ENCODE measurements around the gene FAAH2. TPM values are rescaled to one million over a fixed set of nuclear protein-coding genes. Genes with fewer than 3 reads are reported as not detected.
"Not testable (repeated sequence)": the region's sequence is repeated elsewhere in the genome, so short reads cannot be mapped to it uniquely, and the experiment has no call there.

The FAAH2 gene
- total RNA-seq, 1 donor from 2014 or later: 0.14 TPM

DNA sequence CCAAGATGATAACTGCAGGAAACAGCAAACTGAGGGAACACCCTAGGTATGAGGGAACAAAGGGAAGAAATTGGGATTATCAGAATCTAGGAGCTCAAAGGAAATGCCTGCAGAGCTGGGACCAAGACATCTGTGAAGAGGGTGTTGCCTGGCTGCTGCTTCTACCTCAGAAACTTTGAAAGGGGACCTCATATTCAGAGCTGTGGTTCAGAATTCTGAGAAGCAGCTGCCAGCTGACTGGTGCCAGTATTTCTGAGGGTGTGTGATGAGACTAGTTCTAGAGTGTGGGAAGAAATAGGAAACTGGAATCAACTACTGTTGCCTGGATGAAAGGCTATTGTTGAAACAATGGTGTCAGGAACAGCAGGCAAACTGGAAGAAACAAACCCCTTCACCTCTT lies 8.5 kb downstream of the FAAH2 start:
- intact Hi-C loops (cut with micrococcal nuclease): no loop called here
- TF ChIP-seq, protein P1, sequence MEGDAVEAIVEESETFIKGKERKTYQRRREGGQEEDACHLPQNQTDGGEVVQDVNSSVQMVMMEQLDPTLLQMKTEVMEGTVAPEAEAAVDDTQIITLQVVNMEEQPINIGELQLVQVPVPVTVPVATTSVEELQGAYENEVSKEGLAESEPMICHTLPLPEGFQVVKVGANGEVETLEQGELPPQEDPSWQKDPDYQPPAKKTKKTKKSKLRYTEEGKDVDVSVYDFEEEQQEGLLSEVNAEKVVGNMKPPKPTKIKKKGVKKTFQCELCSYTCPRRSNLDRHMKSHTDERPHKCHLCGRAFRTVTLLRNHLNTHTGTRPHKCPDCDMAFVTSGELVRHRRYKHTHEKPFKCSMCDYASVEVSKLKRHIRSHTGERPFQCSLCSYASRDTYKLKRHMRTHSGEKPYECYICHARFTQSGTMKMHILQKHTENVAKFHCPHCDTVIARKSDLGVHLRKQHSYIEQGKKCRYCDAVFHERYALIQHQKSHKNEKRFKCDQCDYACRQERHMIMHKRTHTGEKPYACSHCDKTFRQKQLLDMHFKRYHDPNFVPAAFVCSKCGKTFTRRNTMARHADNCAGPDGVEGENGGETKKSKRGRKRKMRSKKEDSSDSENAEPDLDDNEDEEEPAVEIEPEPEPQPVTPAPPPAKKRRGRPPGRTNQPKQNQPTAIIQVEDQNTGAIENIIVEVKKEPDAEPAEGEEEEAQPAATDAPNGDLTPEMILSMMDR (IDR thresholded peaks at IDR 0.05; ENCODE audit: borderline replicate concordance): no peak
- Histone ChIP-seq H3K36me3 (no peaks in the 10 kb centered on the region), H3K27ac (replicated peaks) (no peak overlapping the region), H3K4me1 (no peaks in the 10 kb centered on the region), H3K9me3 (replicated peaks) (no peaks in the 10 kb centered on the region), H3K27me3 (ENCODE audit: low read depth) (no peaks in the 10 kb centered on the region), H3K4me3 (no peak overlapping the region)
- DNase-seq: no peak

DNA sequence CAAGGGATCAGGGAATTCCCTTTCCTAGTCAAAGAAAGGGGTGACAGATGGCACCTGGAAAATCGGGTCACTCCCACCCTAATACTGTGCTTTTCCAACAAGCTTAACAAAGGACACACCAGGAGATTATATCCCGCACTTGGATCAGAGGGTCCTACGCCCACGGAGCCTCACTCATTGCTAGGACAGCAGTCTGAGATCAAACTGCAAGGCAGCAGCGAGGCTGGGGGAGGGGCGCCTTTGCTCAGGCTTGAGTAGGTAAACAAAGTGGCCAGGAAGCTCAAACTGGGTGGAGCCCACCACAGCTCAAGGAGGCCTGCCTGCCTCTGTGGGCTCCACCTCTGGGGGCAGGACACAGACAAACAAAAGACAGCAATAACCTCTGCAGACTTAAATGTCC lies 9.2 kb downstream of the FAAH2 start:
- H3K9me3 ChIP-seq (replicated peaks); intact Hi-C loops (cut with micrococcal nuclease); H3K36me3 ChIP-seq; H3K4me1 ChIP-seq; H3K4me3 ChIP-seq; DNase-seq; H3K27ac ChIP-seq (replicated peaks); H3K27me3 ChIP-seq (ENCODE audit: low read depth): not testable (repeated sequence)

DNA sequence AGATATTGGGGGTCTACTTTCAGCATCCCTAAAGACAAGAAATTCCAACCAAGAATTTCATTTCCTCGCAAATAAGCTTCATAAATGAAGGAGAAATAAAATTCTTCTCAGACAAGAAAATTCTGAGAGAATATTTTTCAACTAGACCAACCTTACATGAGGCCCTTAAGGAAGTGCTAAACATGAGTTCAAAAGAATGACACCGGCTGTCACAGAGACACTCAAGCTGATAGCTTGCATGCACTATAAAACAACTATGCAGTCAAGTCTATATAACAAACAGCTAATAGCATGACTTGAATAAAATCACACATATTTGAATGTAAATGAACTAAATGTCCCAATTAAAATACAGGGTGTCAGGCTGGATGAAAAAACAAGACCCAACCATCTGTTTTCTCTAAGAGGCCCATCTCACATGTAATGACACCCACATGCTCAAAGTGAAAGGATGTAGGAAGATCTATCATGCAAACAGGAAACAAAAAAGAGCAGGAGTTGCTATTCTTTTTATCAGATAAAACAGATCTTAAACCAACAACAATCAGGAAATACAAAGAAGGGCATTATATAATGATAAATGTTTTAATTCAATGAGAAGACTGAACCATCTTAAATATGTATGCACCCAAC lies 27.2 kb downstream of the FAAH2 start:
- no peaks in the 10 kb centered on the region for H3K27me3 ChIP-seq (ENCODE audit: low read depth)
- H3K4me3 ChIP-seq: no peak overlapping the region
- no peaks in the 10 kb centered on the region for H3K4me1 ChIP-seq
- H3K27ac ChIP-seq (replicated peaks): no peak overlapping the region
- intact Hi-C loops (cut with micrococcal nuclease): no loop called here
- H3K9me3 ChIP-seq (replicated peaks): peaks cover 14% of the 10 kb centered on the region
- no peak for DNase-seq
- TF ChIP-seq, protein P1 (IDR thresholded peaks at IDR 0.05; ENCODE audit: borderline replicate concordance): no peak
- no peaks in the 10 kb centered on the region for H3K36me3 ChIP-seq

DNA sequence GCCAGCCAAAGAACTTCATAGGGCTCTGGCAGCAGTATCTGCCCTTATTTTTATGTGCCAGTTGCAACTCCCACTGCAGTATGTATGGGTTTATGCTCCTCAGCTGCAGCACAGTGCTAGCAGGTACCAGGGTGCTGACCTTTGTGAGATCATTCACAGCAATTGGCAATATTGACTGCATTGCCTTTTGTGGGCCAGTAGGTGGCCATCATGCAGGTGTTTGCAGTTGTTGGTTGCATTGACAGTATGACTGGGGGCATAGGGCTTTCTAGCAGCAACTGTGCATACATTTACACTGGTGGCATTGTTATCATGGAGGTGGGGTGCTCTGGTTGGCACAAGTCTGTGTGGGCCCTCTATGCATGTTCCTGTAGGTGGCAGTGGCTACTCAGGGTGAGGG lies 42.5 kb downstream of the FAAH2 start:
- H3K36me3 ChIP-seq: no peaks in the 10 kb centered on the region
- TF ChIP-seq, protein P1 (IDR thresholded peaks at IDR 0.05; ENCODE audit: borderline replicate concordance): no peak
- no peaks in the 10 kb centered on the region for H3K4me1 ChIP-seq
- no peaks in the 10 kb centered on the region for H3K27me3 ChIP-seq (ENCODE audit: low read depth)
- no peak overlapping the region for H3K27ac ChIP-seq (replicated peaks)
- H3K4me3 ChIP-seq: no peak overlapping the region
- DNase-seq: no peak
- no peaks in the 10 kb centered on the region for H3K9me3 ChIP-seq (replicated peaks)
- intact Hi-C loops (cut with micrococcal nuclease): no loop called here

DNA sequence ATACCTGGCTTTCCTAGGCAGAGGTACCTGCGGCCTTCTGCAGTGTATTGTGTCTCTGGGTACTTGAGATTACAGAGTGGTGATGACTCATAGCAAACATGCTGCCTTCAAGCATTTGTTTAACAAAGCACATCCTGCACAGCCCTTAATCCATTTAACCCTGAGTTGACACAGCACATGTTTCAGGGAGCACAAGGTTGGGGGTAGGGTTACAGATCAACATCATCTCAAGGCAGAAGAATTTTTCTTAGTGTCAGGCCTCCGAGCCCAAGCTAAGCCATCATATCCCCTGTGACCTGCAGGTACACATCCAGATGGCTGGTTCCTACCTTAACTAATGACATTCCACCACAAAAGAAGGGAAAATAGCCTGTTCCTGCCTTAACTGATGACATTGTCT lies 49.3 kb downstream of the FAAH2 start:
- DNase-seq; H3K36me3 ChIP-seq; H3K4me1 ChIP-seq; intact Hi-C loops (cut with micrococcal nuclease); H3K27ac ChIP-seq (replicated peaks); H3K27me3 ChIP-seq (ENCODE audit: low read depth); H3K9me3 ChIP-seq (replicated peaks); H3K4me3 ChIP-seq: not testable (repeated sequence)

DNA sequence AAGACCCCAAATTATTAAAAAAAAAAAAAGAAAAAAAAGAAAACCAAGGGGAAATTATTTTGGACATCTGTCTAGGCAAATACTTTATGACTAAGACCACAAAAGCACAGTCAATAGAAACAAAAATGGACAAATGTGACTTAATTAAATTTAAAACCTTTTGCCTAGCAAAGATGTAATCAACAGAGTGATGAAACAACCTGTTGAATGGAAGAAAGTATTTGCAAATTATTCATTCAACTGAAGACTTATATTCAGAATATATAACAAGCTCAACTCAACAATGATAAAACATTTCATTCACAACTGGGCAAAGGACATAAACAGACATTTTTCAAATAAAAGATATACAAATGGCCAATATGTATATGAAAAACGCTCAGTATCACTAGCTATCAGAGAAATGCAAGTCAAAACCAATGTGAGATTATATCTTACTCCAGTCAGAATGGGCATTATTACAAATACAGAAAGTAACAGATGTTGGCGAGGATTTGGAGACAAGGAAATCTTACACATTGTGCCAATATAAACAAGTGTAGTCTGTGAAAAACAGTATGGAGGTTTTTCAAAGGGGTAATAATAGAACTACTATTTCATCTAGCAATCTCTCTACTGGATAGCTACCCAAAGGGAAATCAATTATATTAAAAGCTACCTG lies 67.1 kb downstream of the FAAH2 start:
- H3K27me3 ChIP-seq (ENCODE audit: low read depth): no peaks in the 10 kb centered on the region
- H3K4me1 ChIP-seq: no peaks in the 10 kb centered on the region
- no peak for DNase-seq
- no peak overlapping the region for H3K4me3 ChIP-seq
- H3K9me3 ChIP-seq (replicated peaks): peaks cover 8% of the 10 kb centered on the region
- H3K36me3 ChIP-seq: no peaks in the 10 kb centered on the region
- H3K27ac ChIP-seq (replicated peaks): no peak overlapping the region
- TF ChIP-seq, protein P1 (IDR thresholded peaks at IDR 0.05; ENCODE audit: borderline replicate concordance): no peak
- intact Hi-C loops (cut with micrococcal nuclease): no loop called here

All from left ventricle myocardium inferior (tissue), 1 donor.